ELR (cell line): ENCODE results near the gene ACOX3.
"Not testable (repeated sequence)": the region's sequence is repeated elsewhere in the genome, so short reads cannot be mapped to it uniquely, and the experiment has no call there.

Experiments used
- DNase-seq: peaks from one replicate; pipeline ENCODE4 v3.0.0-alpha.2; 2015; ENCODE audit warnings: low read depth

The ACOX3 gene

GRCh38 chr4:8387194-8387593 lies 53.3 kb downstream of the ACOX3 start:
- DNase-seq, result no peak

GRCh38 chr4:8386731-8387130 lies 53.8 kb downstream of the ACOX3 start:
- no peak for DNase-seq

- DNase-seq, result not testable (repeated sequence)
These were observed 54.4 kb downstream of the ACOX3 start for GRCh38 chr4:8386131-8386530.

GRCh38 chr4:8385611-8386010 lies 54.9 kb downstream of the ACOX3 start:
- DNase-seq, result no peak

GRCh38 chr4:8385106-8385505 lies 55.4 kb downstream of the ACOX3 start:
- DNase-seq, result no peak

- no peak for DNase-seq
These were observed 56.0 kb downstream of the ACOX3 start for GRCh38 chr4:8384397-8385060.

GRCh38 chr4:8383451-8384160 lies 56.9 kb downstream of the ACOX3 start:
- no peak for DNase-seq

- DNase-seq, result no peak
These were observed 57.5 kb downstream of the ACOX3 start for GRCh38 chr4:8383016-8383415.

GRCh38 chr4:8381814-8382581 lies 58.5 kb downstream of the ACOX3 start:
- DNase-seq, result no peak

- DNase-seq, result no peak
These were observed 59.8 kb downstream of the ACOX3 start for GRCh38 chr4:8380511-8381415.

GRCh38 chr4:8379771-8380170 lies 60.8 kb downstream of the ACOX3 start:
- no peak for DNase-seq

- DNase-seq, result no peak
These were observed 61.2 kb downstream of the ACOX3 start for GRCh38 chr4:8379281-8379680.

- no peak for DNase-seq
These were observed 61.7 kb downstream of the ACOX3 start for GRCh38 chr4:8378776-8379175.

GRCh38 chr4:8378101-8378724 lies 62.3 kb downstream of the ACOX3 start:
- no peak for DNase-seq

- DNase-seq, result no peak
These were observed 63.1 kb downstream of the ACOX3 start for GRCh38 chr4:8377103-8378075.

GRCh38 chr4:8376361-8377102 lies 64.0 kb downstream of the ACOX3 start:
- DNase-seq, result peak; percentile 7

- no peak for DNase-seq
These were observed 65.5 kb downstream of the ACOX3 start for GRCh38 chr4:8374851-8375649.

- DNase-seq, result no peak
These were observed 66.5 kb downstream of the ACOX3 start for GRCh38 chr4:8373973-8374545.
